Activated T-helper 2 cell treated with anti-CD3 and anti-CD28 coated beads, Interferon-gamma antibody, Interleukin-2, Interleukin-4, amounts not matched to agents 10 μg/mL and 5 μg/mL and 100 μg/mL, durations not matched to agents 14 hours and 24 hours and 36 hours (primary cell): Measurements from ENCODE around the gene PTPN6. TPM values are rescaled to one million over a fixed set of nuclear protein-coding genes. Genes with fewer than 3 reads are reported as not detected.

ENCODE experiments used
- DNase-seq: peaks from one replicate; pipeline ENCODE4 v3.0.0; 2021; ENCODE audit warnings: low spot score
- H3K27ac Mint-ChIP-seq: one replicate; pipeline ENCODE4 v1.8.0; 2021; ENCODE audit warnings: mixed read lengths
- H3K27me3 Mint-ChIP-seq: one replicate; pipeline ENCODE4 v1.8.0; 2021; ENCODE audit warnings: low read depth, mixed read lengths
- H3K36me3 Mint-ChIP-seq: one replicate; pipeline ENCODE4 v1.8.0; 2021; ENCODE audit warnings: low read depth, mixed read lengths
- H3K4me1 Mint-ChIP-seq: one replicate; pipeline ENCODE4 v1.8.0; 2021; ENCODE audit warnings: low read depth, mixed read lengths
- H3K4me3 Mint-ChIP-seq: one replicate; pipeline ENCODE4 v1.8.0; 2021; ENCODE audit warnings: low read depth, mild to moderate bottlenecking, moderate library complexity, mixed read lengths
- H3K9me3 Mint-ChIP-seq: one replicate; pipeline ENCODE4 v1.8.0; 2021; ENCODE audit warnings: mixed read lengths
- intact Hi-C: fragments of 100-400 bp; cut with micrococcal nuclease; formaldehyde crosslinking; loops from one replicate; pipeline ENCODE4 v1.15.1; 2023
- total RNA-seq: library from RNA; stranded (reverse); gene quantifications from 2 replicates; pipeline ENCODE4 v1.2.3, GENCODE V29; 2022

The PTPN6 gene
- total RNA-seq, 1 donor from 2014 or later = 250 TPM

- H3K4me3 Mint-ChIP-seq = no peak overlapping the region
These were observed 28.3 kb downstream of the PTPN6 start for GRCh38 chr12:6979453-6979852.

DNA sequence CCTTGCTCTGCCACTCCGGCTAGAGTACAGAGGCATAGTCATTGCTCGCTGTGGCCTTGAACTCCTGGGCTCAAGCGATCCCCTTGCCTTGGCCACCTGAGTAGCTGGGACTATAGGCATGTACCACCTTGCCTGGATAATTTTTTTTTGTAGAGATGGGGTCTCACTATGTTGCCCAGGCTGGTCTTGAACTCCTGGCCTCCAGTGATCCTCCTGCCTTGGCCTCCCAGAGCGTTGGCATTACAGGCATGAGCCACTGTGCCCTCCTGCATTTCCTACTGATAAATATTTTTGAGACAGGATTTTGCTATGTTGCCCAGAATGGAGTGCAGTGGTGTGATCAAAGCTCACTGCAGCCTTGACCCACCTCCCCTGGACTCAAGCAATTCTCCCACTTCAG lies 28.9 kb downstream of the PTPN6 start:
- Mint-ChIP-seq H3K27me3 (no peaks in the 10 kb centered on the region), H3K4me1 (no peaks in the 10 kb centered on the region), H3K36me3 (peaks cover 74% of the 10 kb centered on the region), H3K9me3 (no peaks in the 10 kb centered on the region), H3K27ac (no peak overlapping the region), H3K4me3 (no peak overlapping the region)
- intact Hi-C loops = no loop called here
- no peak for DNase-seq

More at GRCh38 chr12:6979453-6979852, 28.3 kb downstream of the PTPN6 start:
- Mint-ChIP-seq H3K27me3 (no peaks in the 10 kb centered on the region), H3K36me3 (peaks cover 80% of the 10 kb centered on the region), H3K27ac (no peak overlapping the region), H3K9me3 (no peaks in the 10 kb centered on the region), H3K4me1 (peaks cover 1% of the 10 kb centered on the region)
- no peak for DNase-seq
- intact Hi-C loops = no loop called here

DNA sequence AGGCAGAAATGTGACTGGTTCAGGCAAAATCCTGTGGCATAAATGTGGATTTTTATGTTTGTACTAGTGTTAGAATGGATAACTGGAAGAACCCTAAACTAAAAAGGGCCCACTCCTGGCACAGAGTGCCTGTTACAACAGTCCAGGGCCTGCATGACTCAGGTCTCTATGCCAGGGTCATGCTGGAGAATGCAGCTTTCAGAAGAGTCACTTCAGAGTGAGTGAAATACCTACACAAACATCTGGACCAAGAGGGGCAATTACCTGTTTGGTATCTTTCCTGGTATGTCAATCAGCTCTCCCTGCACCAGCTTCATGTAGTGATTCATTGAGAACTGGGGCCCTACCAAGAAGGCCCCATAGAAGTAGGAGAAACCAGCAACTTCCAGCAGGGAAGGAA lies 29.6 kb downstream of the PTPN6 start:
- Mint-ChIP-seq H3K27me3 (no peaks in the 10 kb centered on the region), H3K4me3 (no peak overlapping the region), H3K4me1 (no peaks in the 10 kb centered on the region), H3K36me3 (peaks cover 68% of the 10 kb centered on the region), H3K27ac (no peak overlapping the region), H3K9me3 (no peaks in the 10 kb centered on the region)
- no peak for DNase-seq
- intact Hi-C loops = no loop called here

DNA sequence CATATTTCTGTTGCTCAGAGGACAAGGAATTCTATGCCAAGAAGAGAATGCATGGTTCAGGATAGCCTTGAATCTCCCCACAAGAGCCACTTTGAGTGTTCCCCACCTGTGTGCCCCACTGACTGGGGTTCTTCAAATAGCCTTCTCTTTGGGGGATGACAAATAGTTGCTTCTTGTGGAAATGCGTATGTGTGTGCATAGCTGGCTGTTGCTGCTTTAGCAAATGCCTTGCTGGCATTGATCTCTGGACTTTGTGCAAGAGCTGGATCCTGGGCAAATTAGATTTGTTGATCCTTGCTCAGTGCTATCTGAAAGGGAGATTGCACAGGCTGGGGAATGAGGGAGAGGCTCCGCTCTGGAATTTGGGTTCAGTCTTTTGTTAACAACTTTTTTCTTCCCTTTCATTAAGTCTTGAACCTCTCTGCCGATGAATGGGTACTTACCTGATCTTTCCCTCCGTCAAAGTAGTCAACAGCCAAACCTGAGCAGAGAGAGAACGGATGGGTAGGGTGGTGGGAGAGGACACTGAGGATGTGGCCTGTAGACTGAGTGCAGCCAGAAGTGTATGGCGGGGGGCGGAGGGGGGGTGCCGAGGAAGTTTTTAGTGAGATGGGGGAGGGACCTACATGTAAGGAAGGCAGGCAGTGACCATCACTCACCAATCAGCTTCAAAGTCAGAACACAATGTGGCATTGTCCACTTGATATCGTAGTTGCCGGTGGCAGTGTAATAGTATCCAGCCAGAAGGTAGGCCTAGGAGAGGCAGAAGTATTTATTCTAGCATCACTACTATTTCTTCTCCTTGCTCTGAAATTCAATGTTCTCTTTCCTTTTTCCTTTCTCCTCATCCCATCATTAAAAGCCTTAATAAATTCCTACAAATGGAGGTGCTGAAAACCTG lies 30.2 kb downstream of the PTPN6 start:
- Mint-ChIP-seq H3K36me3 (peaks cover 66% of the 10 kb centered on the region), H3K9me3 (no peaks in the 10 kb centered on the region), H3K4me3 (no peak overlapping the region), H3K27ac (no peak overlapping the region), H3K4me1 (no peaks in the 10 kb centered on the region), H3K27me3 (no peaks in the 10 kb centered on the region)
- no peak for DNase-seq
- intact Hi-C loops = loop anchor here (1.0 kb wide), 1 partner anchor 18 kb away; no protein-coding TSS in a partner anchor

DNA sequence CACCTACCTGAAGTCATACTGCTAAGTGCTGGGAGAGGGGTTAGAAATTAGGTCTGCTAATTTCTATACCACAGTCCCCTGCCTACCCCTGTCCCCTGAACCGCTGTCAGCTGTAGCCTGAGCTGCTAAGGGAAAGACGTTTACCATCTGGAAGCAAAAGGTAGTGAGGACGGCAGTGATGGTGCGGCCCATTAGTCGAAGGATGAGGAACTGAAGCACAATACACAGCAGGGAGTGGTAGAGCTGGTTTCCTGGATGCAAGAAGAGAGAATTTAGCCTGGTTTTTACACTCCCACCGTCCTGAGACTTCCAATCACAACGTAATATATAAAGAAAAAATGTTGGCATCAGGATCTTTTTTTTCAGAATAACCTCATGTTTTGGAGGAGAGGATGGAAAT lies 31.4 kb downstream of the PTPN6 start:
- H3K36me3 Mint-ChIP-seq = peaks cover 59% of the 10 kb centered on the region

DNA sequence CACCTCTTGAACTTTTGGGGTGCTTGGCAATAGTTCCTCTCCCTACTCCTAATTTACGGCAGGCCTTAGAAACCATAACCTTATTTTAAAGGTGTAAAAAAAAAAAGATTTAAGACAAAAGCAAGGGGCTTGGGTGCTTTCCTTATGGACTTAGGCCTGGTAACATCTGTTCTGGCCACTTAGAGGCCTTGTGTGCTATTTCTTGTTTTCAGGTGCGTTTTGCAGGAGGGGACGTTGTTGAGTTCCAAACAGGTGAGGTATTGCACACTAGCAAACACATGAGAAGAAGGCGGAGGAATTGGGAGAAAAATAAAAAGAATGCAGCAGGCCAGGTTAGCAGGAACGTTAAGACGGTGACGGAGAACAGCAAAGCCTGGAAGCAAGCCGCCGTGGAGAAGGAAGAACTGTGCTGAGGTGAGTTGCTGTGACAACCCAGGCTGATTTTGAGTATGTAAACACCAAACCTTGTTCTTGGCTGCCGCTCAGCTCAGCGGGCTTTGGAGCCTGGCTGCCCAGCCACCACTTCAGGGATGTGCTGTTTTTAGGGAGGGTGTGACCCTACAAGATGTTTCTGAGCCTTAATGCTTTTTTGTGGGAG lies 36.9 kb downstream of the PTPN6 start:
- H3K9me3 Mint-ChIP-seq = no peaks in the 10 kb centered on the region
- DNase-seq = no peak
- intact Hi-C loops = no loop called here
- no peak overlapping the region for H3K4me3 Mint-ChIP-seq
- no peaks in the 10 kb centered on the region for H3K4me1 Mint-ChIP-seq
- no peaks in the 10 kb centered on the region for H3K27me3 Mint-ChIP-seq
- no peak overlapping the region for H3K27ac Mint-ChIP-seq
- peaks cover 50% of the 10 kb centered on the region for H3K36me3 Mint-ChIP-seq

More for the DNA sequence above, 31.4 kb downstream of the PTPN6 start:
- no peak overlapping the region for H3K4me3 Mint-ChIP-seq
- H3K27ac Mint-ChIP-seq = no peak overlapping the region
- no peaks in the 10 kb centered on the region for H3K9me3 Mint-ChIP-seq
- no peak for DNase-seq
- intact Hi-C loops = loop anchor here (1.0 kb wide), 1 partner anchor 17 kb away; no protein-coding TSS in a partner anchor
- H3K4me1 Mint-ChIP-seq = no peaks in the 10 kb centered on the region
- no peaks in the 10 kb centered on the region for H3K27me3 Mint-ChIP-seq

DNA sequence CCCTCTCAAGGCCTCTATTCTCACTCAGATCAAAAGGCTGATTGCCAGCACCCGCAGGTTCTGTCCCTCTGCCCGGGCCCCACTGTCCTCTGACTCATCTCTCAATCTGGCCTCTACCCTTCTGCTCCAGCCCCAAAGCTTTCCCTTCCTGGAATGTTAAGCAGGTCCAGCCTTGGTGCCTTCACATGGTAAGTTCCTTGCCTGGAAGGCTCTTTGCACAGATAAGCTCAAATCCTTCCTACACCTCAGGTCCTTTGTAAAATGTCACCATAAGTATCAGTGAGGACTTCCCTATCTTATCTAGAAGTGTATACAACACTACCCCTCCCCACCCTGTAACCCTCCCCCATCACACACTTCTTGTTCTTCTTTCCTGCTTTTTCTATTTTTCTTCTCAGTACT lies 44.9 kb downstream of the PTPN6 start:
- H3K4me3 Mint-ChIP-seq = no peak overlapping the region
- H3K27me3 Mint-ChIP-seq = no peaks in the 10 kb centered on the region
- no peak overlapping the region for H3K27ac Mint-ChIP-seq
- no peak for DNase-seq
- peaks cover 59% of the 10 kb centered on the region for H3K36me3 Mint-ChIP-seq
- intact Hi-C loops = no loop called here
- no peaks in the 10 kb centered on the region for H3K9me3 Mint-ChIP-seq
- no peaks in the 10 kb centered on the region for H3K4me1 Mint-ChIP-seq

GRCh38 chr12:6998715-6999451 lies 47.7 kb downstream of the PTPN6 start:
- no peak for DNase-seq
- intact Hi-C loops = loop anchor here (1.0 kb wide), 1 partner anchor 17 kb away; no protein-coding TSS in a partner anchor
- Mint-ChIP-seq H3K4me1 (peaks cover 2% of the 10 kb centered on the region), H3K4me3 (no peak overlapping the region), H3K27ac (no peak overlapping the region), H3K27me3 (no peaks in the 10 kb centered on the region), H3K36me3 (peaks cover 50% of the 10 kb centered on the region), H3K9me3 (no peaks in the 10 kb centered on the region)

GRCh38 chr12:7001921-7002591 lies 50.9 kb downstream of the PTPN6 start:
- Mint-ChIP-seq H3K4me1 (peaks cover 10% of the 10 kb centered on the region), H3K9me3 (no peaks in the 10 kb centered on the region), H3K27ac (peak overlapping the region; percentile 3), H3K36me3 (peaks cover 48% of the 10 kb centered on the region), H3K4me3 (no peak overlapping the region), H3K27me3 (no peaks in the 10 kb centered on the region)
- intact Hi-C loops = no loop called here
- DNase-seq = no peak

DNA sequence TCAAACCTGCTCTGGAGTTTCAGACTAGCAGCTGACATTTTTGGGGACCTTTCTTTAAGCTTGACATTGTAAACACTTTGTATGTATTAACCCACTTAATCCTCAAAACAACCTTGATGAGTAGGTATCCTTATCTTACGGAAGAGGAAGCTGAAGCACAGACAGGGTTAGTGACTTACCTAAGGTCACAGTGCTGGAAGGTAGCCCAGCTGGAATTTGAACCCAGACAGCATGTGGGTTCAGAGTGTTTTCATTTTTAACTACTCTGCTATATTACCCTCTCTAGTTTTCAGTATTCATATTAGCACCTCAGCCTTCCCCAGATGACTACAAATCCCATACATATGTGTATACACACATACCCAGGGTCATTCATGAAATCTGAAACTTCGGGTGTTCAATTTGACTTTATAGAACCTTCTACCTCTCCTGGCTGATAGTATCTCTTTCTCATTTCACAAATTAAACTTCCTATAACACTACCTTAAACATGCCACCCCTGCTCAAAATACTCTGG lies 53.2 kb downstream of the PTPN6 start:
- DNase-seq = no peak
- H3K4me1 Mint-ChIP-seq = peaks cover 16% of the 10 kb centered on the region
- H3K4me3 Mint-ChIP-seq = no peak overlapping the region
- H3K36me3 Mint-ChIP-seq = peaks cover 45% of the 10 kb centered on the region
- intact Hi-C loops = no loop called here
- no peaks in the 10 kb centered on the region for H3K9me3 Mint-ChIP-seq
- no peak overlapping the region for H3K27ac Mint-ChIP-seq
- no peaks in the 10 kb centered on the region for H3K27me3 Mint-ChIP-seq

- Mint-ChIP-seq H3K27me3 (no peaks in the 10 kb centered on the region), H3K9me3 (no peaks in the 10 kb centered on the region), H3K27ac (no peak overlapping the region), H3K36me3 (peaks cover 48% of the 10 kb centered on the region), H3K4me3 (no peak overlapping the region), H3K4me1 (peaks cover 16% of the 10 kb centered on the region)
- no peak for DNase-seq
- intact Hi-C loops = no loop called here
These were observed 53.7 kb downstream of the PTPN6 start for GRCh38 chr12:7004840-7005239.

DNA sequence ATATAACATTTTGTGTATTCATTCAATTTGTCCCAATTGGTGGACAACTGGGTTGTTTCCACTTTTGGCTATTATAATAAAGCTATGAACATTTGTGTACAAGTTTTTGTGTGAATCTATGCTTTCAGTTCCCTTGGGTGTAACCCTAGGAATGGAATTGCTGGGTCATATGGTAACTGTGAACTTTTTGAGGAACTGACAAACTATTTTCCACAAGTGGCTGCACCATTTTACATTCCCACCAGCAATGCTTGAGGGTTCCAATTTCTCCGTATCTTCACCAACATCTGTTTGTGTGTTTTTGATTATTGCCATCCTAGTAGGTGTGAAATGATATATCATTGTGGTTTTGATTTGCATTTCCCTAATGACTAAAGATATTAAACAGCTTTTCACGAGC lies 54.2 kb downstream of the PTPN6 start:
- Mint-ChIP-seq H3K36me3 (peaks cover 52% of the 10 kb centered on the region), H3K4me3 (no peak overlapping the region), H3K27me3 (no peaks in the 10 kb centered on the region), H3K4me1 (peaks cover 18% of the 10 kb centered on the region), H3K9me3 (no peaks in the 10 kb centered on the region), H3K27ac (no peak overlapping the region)
- no peak for DNase-seq
- intact Hi-C loops = no loop called here
